GM19351 (cell line): ENCODE measurements around the gene TWIST2.

Experiments used
- ATAC-seq: cut with Tn5 transposase; IDR thresholded peaks from one replicate; pipeline ENCODE4 v1.9.1; 2021; ENCODE audit warnings: mild to moderate bottlenecking, moderate library complexity; ENCODE audit not compliant: unreplicated experiment

The TWIST2 gene

GRCh38 chr2:238887616-238888015, 39.7 kb downstream of the TWIST2 start:
- ATAC-seq = no peak

GRCh38 chr2:238888781-238889180, 40.9 kb downstream of the TWIST2 start:
- no peak for ATAC-seq

GRCh38 chr2:238890131-238890530, 42.2 kb downstream of the TWIST2 start:
- ATAC-seq = no peak

GRCh38 chr2:238890618-238891456, 43.0 kb downstream of the TWIST2 start:
- no peak for ATAC-seq

- ATAC-seq = no peak
Measured at GRCh38 chr2:238891457-238892203, 43.7 kb downstream of the TWIST2 start.

GRCh38 chr2:238892204-238892500, 44.3 kb downstream of the TWIST2 start:
- no peak for ATAC-seq

- ATAC-seq = no peak
Measured at GRCh38 chr2:238892796-238893195, 44.9 kb downstream of the TWIST2 start.

GRCh38 chr2:238893349-238894000, 45.6 kb downstream of the TWIST2 start:
- ATAC-seq = no peak

- no peak for ATAC-seq
Measured at GRCh38 chr2:238894226-238894949, 46.5 kb downstream of the TWIST2 start.

GRCh38 chr2:238894950-238895298, 47.0 kb downstream of the TWIST2 start:
- no peak for ATAC-seq

GRCh38 chr2:238895361-238895882, 47.5 kb downstream of the TWIST2 start:
- no peak for ATAC-seq

- ATAC-seq = no peak
Measured at GRCh38 chr2:238895891-238896600, 48.2 kb downstream of the TWIST2 start.

GRCh38 chr2:238896641-238897040, 48.8 kb downstream of the TWIST2 start:
- no peak for ATAC-seq

- ATAC-seq = no peak
Measured at GRCh38 chr2:238897122-238897880, 49.4 kb downstream of the TWIST2 start.

GRCh38 chr2:238897911-238898311, 50.0 kb downstream of the TWIST2 start:
- no peak for ATAC-seq

- ATAC-seq = no peak
Measured at GRCh38 chr2:238898534-238899281, 50.8 kb downstream of the TWIST2 start.

GRCh38 chr2:238899386-238899785, 51.5 kb downstream of the TWIST2 start:
- ATAC-seq = no peak

GRCh38 chr2:238900511-238900910, 52.6 kb downstream of the TWIST2 start:
- ATAC-seq = no peak

GRCh38 chr2:238901461-238902057, 53.7 kb downstream of the TWIST2 start:
- ATAC-seq = no peak
